Liver (tissue), 9 donors: ENCODE measurements around the gene KCTD5. TPM values are rescaled to one million over a fixed set of nuclear protein-coding genes. Genes with fewer than 3 reads are reported as not detected.

Experiments
- DNase-seq: peaks from one replicate; pipeline ENCODE4 v3.0.0-alpha.2; 2017; ENCODE audit warnings: low spot score
- H3K27ac ChIP-seq, 2 donors: one replicate each; pipeline ENCODE4 v1.7.0; 2013; ENCODE audit warnings: inconsistent platforms in 2 of 2, low read length in 2 of 2, control low read depth in 1 of 2, low read depth in 1 of 2, mild to moderate bottlenecking in 1 of 2
- H3K27me3 ChIP-seq, 4 donors: one replicate each; pipeline versions ENCODE4 v1.6.1 to v1.7.0; 2013; ENCODE audit warnings: low read length in 3 of 4, inconsistent platforms in 1 of 4, mild to moderate bottlenecking in 1 of 4, moderate library complexity in 1 of 4; ENCODE audit not compliant: control insufficient read depth in 4 of 4, insufficient read depth in 4 of 4
- H3K36me3 ChIP-seq, 4 donors: one replicate each; pipeline versions ENCODE4 v1.6.1 to v1.7.0; 2013; ENCODE audit warnings: low read length in 3 of 4, mild to moderate bottlenecking in 3 of 4, low read depth in 1 of 4, moderate library complexity in 1 of 4; ENCODE audit not compliant: control insufficient read depth in 4 of 4, insufficient read depth in 3 of 4
- H3K4me1 ChIP-seq, 4 donors: one replicate each; pipeline versions ENCODE4 v1.6.1 to v1.7.0; 2013; ENCODE audit warnings: low read length in 3 of 4, mild to moderate bottlenecking in 3 of 4, moderate library complexity in 1 of 4; ENCODE audit not compliant: control insufficient read depth in 4 of 4, insufficient read depth in 4 of 4
- H3K4me3 ChIP-seq, 3 donors: one replicate each; pipeline versions ENCODE4 v1.6.1 to v1.7.0; 2013; ENCODE audit warnings: low read length in 3 of 3, control low read depth in 1 of 3, low read depth in 1 of 3, mild to moderate bottlenecking in 1 of 3
- H3K9ac ChIP-seq, 2 donors: one replicate each; pipeline ENCODE4 v1.7.0; 2013; ENCODE audit warnings: low read length in 2 of 2, mild to moderate bottlenecking in 2 of 2, moderate library complexity in 2 of 2, control low read depth in 1 of 2, low read depth in 1 of 2
- H3K9me3 ChIP-seq, 4 donors: one replicate each; pipeline versions ENCODE4 v1.6.1 to v1.7.0; 2013; ENCODE audit warnings: low read length in 3 of 4; ENCODE audit not compliant: control insufficient read depth in 4 of 4
- EGR1 ChIP-seq, 2 donors: IDR thresholded peaks; 2 replicates each; pipeline ENCODE4 v1.6.1; 2016 to 2018; ENCODE audit warnings: antibody characterized with exemption in 2 of 2, low read depth in 2 of 2
- FOXA1 ChIP-seq: IDR thresholded peaks from 2 replicates; pipeline ENCODE4 v1.6.1; 2016; ENCODE audit warnings: antibody characterized with exemption
- GABPA ChIP-seq, 2 donors: IDR thresholded peaks in 1 of 2; conservative IDR thresholded peaks in 1 of 2; 2 replicates each; pipeline ENCODE4 v1.6.1; 2016; ENCODE audit warnings: antibody characterized with exemption in 2 of 2, mild to moderate bottlenecking in 1 of 2, moderate library complexity in 1 of 2
- HNF4A ChIP-seq, 2 donors: conservative IDR thresholded peaks; 2 replicates each; pipeline ENCODE4 v1.6.1; 2016; ENCODE audit warnings: antibody characterized with exemption in 2 of 2, mild to moderate bottlenecking in 2 of 2
- HNF4G ChIP-seq: IDR thresholded peaks from 2 replicates; pipeline ENCODE4 v1.6.1; 2016; ENCODE audit warnings: antibody characterized with exemption
- JUND ChIP-seq, 2 donors: IDR thresholded peaks; 2 replicates each; pipeline ENCODE4 v1.6.1; 2016; ENCODE audit warnings: antibody characterized with exemption in 2 of 2
- NR2F2 ChIP-seq: IDR thresholded peaks from 2 replicates; pipeline ENCODE4 v1.6.1; 2016; ENCODE audit warnings: antibody characterized with exemption
- RAD21 ChIP-seq, 2 donors: IDR thresholded peaks; 2 replicates each; pipeline ENCODE4 v1.6.1; 2016; ENCODE audit warnings: antibody characterized with exemption in 2 of 2, mild to moderate bottlenecking in 2 of 2
- RXRA ChIP-seq, 2 donors: IDR thresholded peaks; 2 replicates each; pipeline ENCODE4 v1.6.1; 2017 to 2018; ENCODE audit warnings: antibody characterized with exemption in 2 of 2, mild to moderate bottlenecking in 1 of 2
- SP1 ChIP-seq: IDR thresholded peaks from 2 replicates; pipeline ENCODE4 v1.6.1; 2018; ENCODE audit warnings: antibody characterized with exemption, mild to moderate bottlenecking
- TAF1 ChIP-seq: conservative IDR thresholded peaks from 2 replicates; pipeline ENCODE4 v1.6.1; 2016; ENCODE audit warnings: antibody characterized with exemption, mild to moderate bottlenecking
- WGBS: extraction: QIAGEN DNeasy Blood & Tissue Kit; methylation state at CpG from one replicate; pipeline ENCODE4 v1.1.7; 2013; 5-methylcytosine and 5-hydroxymethylcytosine counted together
- polyA plus RNA-seq, 2 donors: library from polyadenylated mRNA; stranded (reverse) in 1 of 2; unstranded in 1 of 2; fragments of 200-250 nt in 1 of 2; fragments of >200 nt in 1 of 2; fragmentation: Nextera tagmentation in 1 of 2; extraction: Ambion mirVana in 1 of 2; gene quantifications; one replicate each; pipeline versions ENCODE4 v1.2.1 to v1.2.3, GENCODE V29; 2013 to 2015
- total RNA-seq, 2 donors: library from RNA; depleted of rRNA; stranded (reverse); fragments of >200 nt; gene quantifications; one replicate each; pipeline ENCODE4 v1.2.3, GENCODE V29; 2014
- TF ChIP-seq, protein P1 (sequence below): IDR thresholded peaks from 2 replicates; pipeline ENCODE4 v1.6.1; 2016; ENCODE audit warnings: antibody characterized with exemption
- TF ChIP-seq, protein P2 (sequence below): IDR thresholded peaks from 2 replicates; pipeline ENCODE4 v1.6.1; 2016; ENCODE audit warnings: antibody characterized with exemption
- TF ChIP-seq, protein P3 (sequence below): IDR thresholded peaks from 2 replicates; pipeline ENCODE4 v1.6.1; 2016; ENCODE audit warnings: antibody characterized with exemption
- TF ChIP-seq, protein P4 (sequence below): IDR thresholded peaks from 2 replicates; pipeline ENCODE4 v1.6.1; 2016; ENCODE audit warnings: antibody characterized with exemption, mild to moderate bottlenecking
- donor health status: healthy.
- donor health status: healthy.
- donor health status: healthy.
- donor health status: healthy.
- donor health status: healthy.

KCTD5 gene
- total and polyA plus RNA-seq, 4 donors: 8.3 to 14.2 (median 11.5) TPM

DNA sequence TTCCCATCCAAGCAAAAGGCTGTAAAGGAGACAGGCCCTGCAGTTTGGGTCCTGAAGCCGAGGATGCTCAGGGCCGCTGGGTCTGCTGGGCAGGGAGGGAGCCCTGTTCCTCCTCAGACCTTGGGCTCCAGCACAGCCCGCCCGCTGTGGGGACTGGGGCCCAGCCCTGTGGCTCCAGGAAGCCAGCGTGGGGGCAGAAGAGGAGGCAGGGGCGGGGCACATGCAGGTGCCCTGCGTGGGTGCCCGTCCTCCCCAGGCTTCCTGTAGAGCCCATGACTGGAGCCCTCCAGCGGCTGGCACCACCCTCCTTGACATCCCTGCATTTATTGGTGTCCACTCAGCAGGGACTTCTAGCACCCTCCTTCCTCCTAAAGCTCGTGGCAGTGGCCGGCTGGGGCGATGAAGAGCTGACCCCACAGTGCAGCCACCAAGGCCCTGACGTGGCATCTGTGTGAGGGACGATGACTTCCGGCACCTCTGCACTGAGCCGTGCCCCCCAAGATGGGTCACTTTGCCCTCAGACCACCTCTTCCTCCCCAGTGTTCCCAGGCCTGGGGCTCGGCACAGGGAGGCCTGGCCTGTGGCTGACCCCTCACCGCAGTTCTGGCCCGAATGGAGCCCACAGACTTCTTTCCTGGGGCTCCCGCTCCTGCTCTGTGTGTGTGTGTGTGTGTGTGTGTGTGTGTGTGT, 27.8 kb downstream of the KCTD5 start:
- H3K27ac ChIP-seq: no peak overlapping the region
- peaks cover 7 to 28% (median 13%) of the 10 kb centered on the region in 4 donors for H3K36me3 ChIP-seq
- 93% methylated on average over 20 of the region's 20 CpGs for WGBS
- no peak overlapping the region for H3K9ac ChIP-seq
- TF ChIP-seq FOXA1 (no peak), NR2F2 (no peak), EGR1 (IDR thresholded peaks at IDR 0.05; ENCODE audit: low read depth in 2 of 2) (no peak), GABPA (IDR thresholded peaks at IDR 0.05 in 1 of 2, conservative IDR thresholded peaks at IDR 0.05 in 1 of 2) (no peak), TAF1 (no peak)
- TF ChIP-seq, protein P1, sequence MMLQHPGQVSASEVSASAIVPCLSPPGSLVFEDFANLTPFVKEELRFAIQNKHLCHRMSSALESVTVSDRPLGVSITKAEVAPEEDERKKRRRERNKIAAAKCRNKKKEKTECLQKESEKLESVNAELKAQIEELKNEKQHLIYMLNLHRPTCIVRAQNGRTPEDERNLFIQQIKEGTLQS: no peak
- TF ChIP-seq, protein P2, sequence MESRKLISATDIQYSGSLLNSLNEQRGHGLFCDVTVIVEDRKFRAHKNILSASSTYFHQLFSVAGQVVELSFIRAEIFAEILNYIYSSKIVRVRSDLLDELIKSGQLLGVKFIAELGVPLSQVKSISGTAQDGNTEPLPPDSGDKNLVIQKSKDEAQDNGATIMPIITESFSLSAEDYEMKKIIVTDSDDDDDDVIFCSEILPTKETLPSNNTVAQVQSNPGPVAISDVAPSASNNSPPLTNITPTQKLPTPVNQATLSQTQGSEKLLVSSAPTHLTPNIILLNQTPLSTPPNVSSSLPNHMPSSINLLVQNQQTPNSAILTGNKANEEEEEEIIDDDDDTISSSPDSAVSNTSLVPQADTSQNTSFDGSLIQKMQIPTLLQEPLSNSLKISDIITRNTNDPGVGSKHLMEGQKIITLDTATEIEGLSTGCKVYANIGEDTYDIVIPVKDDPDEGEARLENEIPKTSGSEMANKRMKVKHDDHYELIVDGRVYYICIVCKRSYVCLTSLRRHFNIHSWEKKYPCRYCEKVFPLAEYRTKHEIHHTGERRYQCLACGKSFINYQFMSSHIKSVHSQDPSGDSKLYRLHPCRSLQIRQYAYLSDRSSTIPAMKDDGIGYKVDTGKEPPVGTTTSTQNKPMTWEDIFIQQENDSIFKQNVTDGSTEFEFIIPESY: no peak
- TF ChIP-seq, protein P3, sequence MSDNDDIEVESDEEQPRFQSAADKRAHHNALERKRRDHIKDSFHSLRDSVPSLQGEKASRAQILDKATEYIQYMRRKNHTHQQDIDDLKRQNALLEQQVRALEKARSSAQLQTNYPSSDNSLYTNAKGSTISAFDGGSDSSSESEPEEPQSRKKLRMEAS: no peak
- TF ChIP-seq, protein P4, sequence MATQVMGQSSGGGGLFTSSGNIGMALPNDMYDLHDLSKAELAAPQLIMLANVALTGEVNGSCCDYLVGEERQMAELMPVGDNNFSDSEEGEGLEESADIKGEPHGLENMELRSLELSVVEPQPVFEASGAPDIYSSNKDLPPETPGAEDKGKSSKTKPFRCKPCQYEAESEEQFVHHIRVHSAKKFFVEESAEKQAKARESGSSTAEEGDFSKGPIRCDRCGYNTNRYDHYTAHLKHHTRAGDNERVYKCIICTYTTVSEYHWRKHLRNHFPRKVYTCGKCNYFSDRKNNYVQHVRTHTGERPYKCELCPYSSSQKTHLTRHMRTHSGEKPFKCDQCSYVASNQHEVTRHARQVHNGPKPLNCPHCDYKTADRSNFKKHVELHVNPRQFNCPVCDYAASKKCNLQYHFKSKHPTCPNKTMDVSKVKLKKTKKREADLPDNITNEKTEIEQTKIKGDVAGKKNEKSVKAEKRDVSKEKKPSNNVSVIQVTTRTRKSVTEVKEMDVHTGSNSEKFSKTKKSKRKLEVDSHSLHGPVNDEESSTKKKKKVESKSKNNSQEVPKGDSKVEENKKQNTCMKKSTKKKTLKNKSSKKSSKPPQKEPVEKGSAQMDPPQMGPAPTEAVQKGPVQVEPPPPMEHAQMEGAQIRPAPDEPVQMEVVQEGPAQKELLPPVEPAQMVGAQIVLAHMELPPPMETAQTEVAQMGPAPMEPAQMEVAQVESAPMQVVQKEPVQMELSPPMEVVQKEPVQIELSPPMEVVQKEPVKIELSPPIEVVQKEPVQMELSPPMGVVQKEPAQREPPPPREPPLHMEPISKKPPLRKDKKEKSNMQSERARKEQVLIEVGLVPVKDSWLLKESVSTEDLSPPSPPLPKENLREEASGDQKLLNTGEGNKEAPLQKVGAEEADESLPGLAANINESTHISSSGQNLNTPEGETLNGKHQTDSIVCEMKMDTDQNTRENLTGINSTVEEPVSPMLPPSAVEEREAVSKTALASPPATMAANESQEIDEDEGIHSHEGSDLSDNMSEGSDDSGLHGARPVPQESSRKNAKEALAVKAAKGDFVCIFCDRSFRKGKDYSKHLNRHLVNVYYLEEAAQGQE: no peak
- H3K4me1 ChIP-seq: no peaks in the 10 kb centered on the region
- H3K27me3 ChIP-seq: no peaks in the 10 kb centered on the region
- no peak overlapping the region for H3K4me3 ChIP-seq
- DNase-seq: no peak
- H3K9me3 ChIP-seq: no peaks in the 10 kb centered on the region

DNA sequence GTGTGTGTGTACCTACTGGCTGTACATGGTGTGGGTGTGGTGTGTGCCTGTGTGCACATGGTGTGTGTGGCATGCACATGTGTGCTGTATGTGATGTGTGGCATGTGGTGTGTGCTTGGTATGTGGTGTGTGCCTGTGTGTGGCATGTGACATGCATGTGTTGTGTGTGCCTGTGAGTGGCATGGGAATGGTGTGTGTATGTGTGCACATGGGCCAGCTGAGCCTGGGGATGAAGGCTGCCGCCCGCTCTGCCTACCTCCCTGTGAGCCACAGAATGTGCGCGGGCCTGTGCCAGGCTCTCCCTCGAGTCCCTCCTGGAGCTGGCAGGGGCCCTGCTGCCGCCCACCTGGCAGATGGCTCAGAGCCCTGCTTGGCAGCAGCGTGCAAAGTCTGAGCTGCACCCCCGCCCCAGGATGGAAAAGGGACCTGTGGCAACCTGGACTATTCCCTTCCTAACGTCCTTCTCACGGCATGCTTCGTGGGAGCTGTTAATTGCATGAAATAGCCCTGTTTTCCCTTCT, 28.4 kb downstream of the KCTD5 start:
- Histone ChIP-seq H3K4me3 (no peak overlapping the region), H3K9me3 (no peaks in the 10 kb centered on the region), H3K9ac (no peak overlapping the region), H3K36me3 (peaks cover 7 to 24% (median 12%) of the 10 kb centered on the region in 4 donors), H3K27ac (no peak overlapping the region), H3K27me3 (no peaks in the 10 kb centered on the region), H3K4me1 (no peaks in the 10 kb centered on the region)
- 66% methylated on average over 11 of the region's 11 CpGs for WGBS
- no peak for DNase-seq
- no peak for TF ChIP-seq HNF4A (conservative IDR thresholded peaks at IDR 0.05)
- no peak for TF ChIP-seq HNF4G
- TF ChIP-seq, protein P4: no peak
- no peak for TF ChIP-seq FOXA1
- TF ChIP-seq, protein P3: no peak
- no peak for TF ChIP-seq JUND (IDR thresholded peaks at IDR 0.05)
- TF ChIP-seq, protein P2: no peak
- no peak for TF ChIP-seq EGR1 (IDR thresholded peaks at IDR 0.05; ENCODE audit: low read depth in 2 of 2)
- no peak for TF ChIP-seq RXRA (IDR thresholded peaks at IDR 0.05)
- TF ChIP-seq, protein P1: no peak
- TF ChIP-seq NR2F2: no peak
- no peak for TF ChIP-seq RAD21 (IDR thresholded peaks at IDR 0.05)
- TF ChIP-seq SP1: no peak
- no peak for TF ChIP-seq TAF1
